Urothelium cell line (cell line): ENCODE measurements around the gene EFNA5.

Source experiments
- DNase-seq: peaks from one replicate; pipeline ENCODE4 v3.0.0; 2011; ENCODE audit warnings: low spot score, mixed read lengths
- FAIRE-seq: peaks from 2 replicates; lab custom pipeline; 2011; peaks lifted over from hg19 to GRCh38; lab: Jason Lieb, UNC

Gene EFNA5

GRCh38 chr5:107554776-107555424 lies 115.8 kb downstream of the EFNA5 start:
- no peak for DNase-seq
- FAIRE-seq, result no peak

- FAIRE-seq, result no peak
- peak; percentile 43 for DNase-seq
Observed at GRCh38 chr5:107553117-107553555, 117.6 kb downstream of the EFNA5 start.

- FAIRE-seq (no peak), DNase-seq (no peak)
Observed at GRCh38 chr5:107551088-107551487, 119.6 kb downstream of the EFNA5 start.

GRCh38 chr5:107549567-107549966 lies 121.2 kb downstream of the EFNA5 start:
- DNase-seq, result no peak
- FAIRE-seq, result no peak

GRCh38 chr5:107548477-107548876 lies 122.3 kb downstream of the EFNA5 start:
- FAIRE-seq (no peak), DNase-seq (no peak)

- DNase-seq, result no peak
- no peak for FAIRE-seq
Observed at GRCh38 chr5:107546719-107547118, 124.0 kb downstream of the EFNA5 start.

GRCh38 chr5:107545486-107545885 lies 125.3 kb downstream of the EFNA5 start:
- DNase-seq (no peak), FAIRE-seq (no peak)

GRCh38 chr5:107544967-107545366 lies 125.8 kb downstream of the EFNA5 start:
- FAIRE-seq (no peak), DNase-seq (no peak)

GRCh38 chr5:107544476-107544875 lies 126.3 kb downstream of the EFNA5 start:
- DNase-seq, result no peak
- no peak for FAIRE-seq

GRCh38 chr5:107543868-107544267 lies 126.9 kb downstream of the EFNA5 start:
- no peak for FAIRE-seq
- DNase-seq, result no peak

GRCh38 chr5:107542831-107543231 lies 127.9 kb downstream of the EFNA5 start:
- FAIRE-seq, result no peak
- DNase-seq, result peak; percentile 67

- DNase-seq, result peak; percentile 90
- FAIRE-seq, result no peak
Observed at GRCh38 chr5:107542428-107542827, 128.3 kb downstream of the EFNA5 start.

- FAIRE-seq, result no peak
Observed at GRCh38 chr5:107541400-107541799, 129.3 kb downstream of the EFNA5 start.

GRCh38 chr5:107539726-107540330 lies 130.9 kb downstream of the EFNA5 start:
- DNase-seq (no peak), FAIRE-seq (no peak)

More at GRCh38 chr5:107541400-107541799, 129.3 kb downstream of the EFNA5 start:
- no peak for DNase-seq

- no peak for DNase-seq
- FAIRE-seq, result no peak
Observed at GRCh38 chr5:107538805-107539445, 131.8 kb downstream of the EFNA5 start.

- no peak for FAIRE-seq
- no peak for DNase-seq
Observed at GRCh38 chr5:107538331-107538730, 132.4 kb downstream of the EFNA5 start.

GRCh38 chr5:107535849-107536248 lies 134.9 kb downstream of the EFNA5 start:
- DNase-seq (no peak), FAIRE-seq (no peak)

- DNase-seq (no peak), FAIRE-seq (no peak)
Observed at GRCh38 chr5:107533910-107534876, 136.5 kb downstream of the EFNA5 start.

GRCh38 chr5:107532916-107533315 lies 137.8 kb downstream of the EFNA5 start:
- no peak for FAIRE-seq

GRCh38 chr5:107532169-107532878 lies 138.4 kb downstream of the EFNA5 start:
- FAIRE-seq, result no peak
- no peak for DNase-seq

More at GRCh38 chr5:107532916-107533315, 137.8 kb downstream of the EFNA5 start:
- no peak for DNase-seq
